GM12892 (cell line): ENCODE measurements around the gene SWAP70.

ENCODE experiments used
- DNase-seq: peaks from one replicate; pipeline ENCODE4 v3.0.0; 2011; ENCODE audit not compliant: insufficient read length
- FAIRE-seq: peaks from 2 replicates; lab custom pipeline; 2011; peaks lifted over from hg19 to GRCh38; lab: Jason Lieb, UNC
- POLR2A ChIP-seq: IDR thresholded peaks from 2 replicates; pipeline ENCODE4 v1.6.1; 2011; ENCODE audit warnings: low read depth, low read length, control low read depth
- POLR2AphosphoS5 ChIP-seq: IDR thresholded peaks from 2 replicates; pipeline ENCODE4 v1.6.1; 2011; ENCODE audit warnings: low read depth, low read length, control low read depth
- TAF1 ChIP-seq: IDR thresholded peaks from 2 replicates; pipeline ENCODE4 v1.6.1; 2011; ENCODE audit warnings: low read depth, mild to moderate bottlenecking, control low read depth, low read length, borderline replicate concordance

The SWAP70 gene

GRCh38 chr11:9796854-9797253, 133.0 kb downstream of the SWAP70 start:
- no peak for TF ChIP-seq POLR2A
- TF ChIP-seq POLR2AphosphoS5: no peak
- TF ChIP-seq TAF1: no peak
- no peak for DNase-seq
- FAIRE-seq: peak; percentile 72

GRCh38 chr11:9797300-9797699, 133.4 kb downstream of the SWAP70 start:
- TF ChIP-seq POLR2AphosphoS5: no peak
- TF ChIP-seq TAF1: no peak
- TF ChIP-seq POLR2A: no peak
- DNase-seq (no peak), FAIRE-seq (no peak)

DNA sequence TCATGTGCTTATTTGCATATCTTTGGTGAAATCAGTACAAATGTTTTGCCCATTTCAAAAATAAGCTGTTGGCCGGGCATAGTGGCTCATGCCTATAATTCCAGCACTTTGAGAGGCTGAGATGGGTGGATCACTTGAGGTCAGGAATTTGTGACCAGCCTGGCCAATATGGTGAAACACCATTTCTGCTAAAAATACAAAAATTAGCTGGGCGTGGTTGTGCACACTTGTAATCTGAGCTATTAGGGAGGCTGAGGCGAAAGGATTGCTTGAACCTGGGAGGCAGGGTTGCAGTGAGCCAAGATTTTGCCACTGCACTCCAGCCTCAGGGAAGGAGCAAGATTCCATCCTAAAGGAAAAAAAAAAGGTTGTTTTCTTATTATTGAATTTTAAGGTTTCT, 136.0 kb downstream of the SWAP70 start:
- FAIRE-seq (no peak), DNase-seq (no peak)
- no peak for TF ChIP-seq TAF1
- no peak for TF ChIP-seq POLR2A
- no peak for TF ChIP-seq POLR2AphosphoS5

GRCh38 chr11:9802291-9802861, 138.5 kb downstream of the SWAP70 start:
- TF ChIP-seq POLR2A (no peak), TAF1 (no peak), POLR2AphosphoS5 (no peak)
- DNase-seq (no peak), FAIRE-seq (no peak)
